ENCODE data around the gene ZNF609. TPM values are rescaled to one million over a fixed set of nuclear protein-coding genes. Genes with fewer than 3 reads are reported as not detected.

The ZNF609 gene
- polyA plus RNA-seq, 2 of the 4 experiments (the other 2 are of a cell fraction), result 19.6 to 39.9 TPM

- no peak overlapping the region for H3K27ac ChIP-seq
- no peak overlapping the region for H3K4me3 ChIP-seq
- 87% methylated on average over 3 of the region's 3 CpGs for WGBS (ENCODE audit: missing lambda C conversion rate)
- FAIRE-seq, result no peak
- TF ChIP-seq ESRRA (IDR thresholded peaks at IDR 0.05; ENCODE audit: borderline replicate concordance, low read length) (no peak), JUNB (IDR thresholded peaks at IDR 0.05) (no peak), CBX8 (IDR thresholded peaks at IDR 0.05) (no peak), BHLHE40 (IDR thresholded peaks at IDR 0.05; ENCODE audit: low read depth, low read length) (no peak), KDM5A (IDR thresholded peaks at IDR 0.05) (no peak), REST (IDR thresholded peaks at IDR 0.05) (no peak), SMC3 (IDR thresholded peaks at IDR 0.05) (no peak), FOSL2 (IDR thresholded peaks at IDR 0.05) (no peak), FOSL2 (CRISPR knock-in tag; IDR thresholded peaks at IDR 0.05) (no peak)
- H3K4me1 ChIP-seq, result no peaks in the 10 kb centered on the region
- H3K4me2 ChIP-seq, result no peak overlapping the region
- ChIA-PET CTCF (interaction anchor here (1.0 to 2.1 kb wide), 4 partner anchors 8 to 102 kb away, joined by 3 to 9 read pairs (median 3); no protein-coding TSS in a partner anchor), POLR2A (no interaction called here)
- peaks cover 32% of the 10 kb centered on the region for H3K9me3 ChIP-seq
- no peak for DNase-seq (ENCODE audit: low read depth in 1 of 2, low spot score in 1 of 2)
- ATAC-seq, result no peak
Observed at GRCh38 chr15:64582202-64582601, 121.8 kb downstream of the ZNF609 start.

- FAIRE-seq (no peak), DNase-seq (ENCODE audit: low read depth in 1 of 2, low spot score in 1 of 2) (no peak), ATAC-seq (no peak)
- no peaks in the 10 kb centered on the region for H3K4me1 ChIP-seq
- H3K9me3 ChIP-seq, result peaks cover 32% of the 10 kb centered on the region
- ChIA-PET CTCF (interaction anchor here (1.1 kb wide), 1 partner anchor 12 kb away, joined by 4 read pairs; no protein-coding TSS in a partner anchor), POLR2A (no interaction called here)
- TF ChIP-seq RNF2 (IDR thresholded peaks at IDR 0.05; ENCODE audit: borderline replicate concordance, low read depth), result no peak
- TF ChIP-seq ZC3H11A (IDR thresholded peaks at IDR 0.05), result no peak
- no peak for TF ChIP-seq POLR2AphosphoS2 (conservative IDR thresholded peaks at IDR 0.05; ENCODE audit: low read length)
- TF ChIP-seq EP300 (IDR thresholded peaks at IDR 0.05), result no peak
- TF ChIP-seq NFE2L2 (conservative IDR thresholded peaks at IDR 0.05; ENCODE audit: low read length), result no peak
- TF ChIP-seq CBX8 (IDR thresholded peaks at IDR 0.05), result no peak
- no peak for TF ChIP-seq HDAC2 (IDR thresholded peaks at IDR 0.05)
- no peak for TF ChIP-seq ZSCAN20 (CRISPR knock-in tag; IDR thresholded peaks at IDR 0.05)
- no peak for TF ChIP-seq BHLHE40 (IDR thresholded peaks at IDR 0.05; ENCODE audit: low read depth, low read length)
- WGBS (ENCODE audit: missing lambda C conversion rate), result 90% methylated on average over 4 of the region's 4 CpGs
- no peak overlapping the region for H3K4me3 ChIP-seq
- H3K4me2 ChIP-seq, result no peak overlapping the region
- H3K27ac ChIP-seq, result no peak overlapping the region
Observed at GRCh38 chr15:64583519-64583918, 123.1 kb downstream of the ZNF609 start.

GRCh38 chr15:64583983-64584382, 123.6 kb downstream of the ZNF609 start:
- ATAC-seq (no peak), FAIRE-seq (no peak), DNase-seq (ENCODE audit: low read depth in 1 of 2, low spot score in 1 of 2) (no peak)
- POLR2A ChIA-PET, result no interaction called here
- no peaks in the 10 kb centered on the region for H3K4me1 ChIP-seq
- H3K9me3 ChIP-seq, result peaks cover 32% of the 10 kb centered on the region
- H3K4me2 ChIP-seq, result no peak overlapping the region
- H3K4me3 ChIP-seq, result no peak overlapping the region
- no peak overlapping the region for H3K27ac ChIP-seq
- CTCF ChIA-PET, result interaction anchor here (1.1 kb wide), 1 partner anchor 12 kb away, joined by 4 read pairs; no protein-coding TSS in a partner anchor
- TF ChIP-seq RNF2 (IDR thresholded peaks at IDR 0.05; ENCODE audit: borderline replicate concordance, low read depth) (no peak), RCOR1 (IDR thresholded peaks at IDR 0.05; ENCODE audit: low read depth, low read length) (no peak), NR3C1 (IDR thresholded peaks at IDR 0.05) (no peak), HEYL (CRISPR knock-in tag; IDR thresholded peaks at IDR 0.05) (no peak), ZSCAN20 (CRISPR knock-in tag; IDR thresholded peaks at IDR 0.05) (no peak), KDM5A (IDR thresholded peaks at IDR 0.05) (no peak), EP300 (IDR thresholded peaks at IDR 0.05) (no peak), RAD21 (conservative IDR thresholded peaks at IDR 0.05 in 1 of 2, IDR thresholded peaks at IDR 0.05 in 1 of 2) (no peak), NFE2L2 (conservative IDR thresholded peaks at IDR 0.05; ENCODE audit: low read length) (no peak), HMGXB4 (CRISPR knock-in tag; IDR thresholded peaks at IDR 0.05; ENCODE audit: borderline replicate concordance) (no peak)
- TF ChIP-seq, protein P1, sequence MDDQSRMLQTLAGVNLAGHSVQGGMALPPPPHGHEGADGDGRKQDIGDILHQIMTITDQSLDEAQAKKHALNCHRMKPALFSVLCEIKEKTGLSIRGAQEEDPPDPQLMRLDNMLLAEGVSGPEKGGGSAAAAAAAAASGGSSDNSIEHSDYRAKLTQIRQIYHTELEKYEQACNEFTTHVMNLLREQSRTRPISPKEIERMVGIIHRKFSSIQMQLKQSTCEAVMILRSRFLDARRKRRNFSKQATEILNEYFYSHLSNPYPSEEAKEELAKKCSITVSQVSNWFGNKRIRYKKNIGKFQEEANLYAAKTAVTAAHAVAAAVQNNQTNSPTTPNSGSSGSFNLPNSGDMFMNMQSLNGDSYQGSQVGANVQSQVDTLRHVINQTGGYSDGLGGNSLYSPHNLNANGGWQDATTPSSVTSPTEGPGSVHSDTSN (IDR thresholded peaks at IDR 0.05), result no peak
- TF ChIP-seq, protein P2, sequence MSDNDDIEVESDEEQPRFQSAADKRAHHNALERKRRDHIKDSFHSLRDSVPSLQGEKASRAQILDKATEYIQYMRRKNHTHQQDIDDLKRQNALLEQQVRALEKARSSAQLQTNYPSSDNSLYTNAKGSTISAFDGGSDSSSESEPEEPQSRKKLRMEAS (IDR thresholded peaks at IDR 0.05), result no peak
- WGBS (ENCODE audit: missing lambda C conversion rate), result 94% methylated on average over 3 of the region's 3 CpGs

All from A549 (cell line).